GM12892 (cell line): ENCODE measurements around the gene SLC4A11.

Experiments used
- POLR2A ChIP-seq: IDR thresholded peaks from 2 replicates; pipeline ENCODE4 v1.6.1; 2011; ENCODE audit warnings: low read depth, low read length, control low read depth
- POLR2AphosphoS5 ChIP-seq: IDR thresholded peaks from 2 replicates; pipeline ENCODE4 v1.6.1; 2011; ENCODE audit warnings: low read depth, low read length, control low read depth
- TAF1 ChIP-seq: IDR thresholded peaks from 2 replicates; pipeline ENCODE4 v1.6.1; 2011; ENCODE audit warnings: low read depth, mild to moderate bottlenecking, control low read depth, low read length, borderline replicate concordance

GRCh38 chr20:3258429-3258828 lies 19.4 kb upstream of the SLC4A11 start:
- no peak for TF ChIP-seq POLR2AphosphoS5
- TF ChIP-seq POLR2A, result no peak
- TF ChIP-seq TAF1, result no peak
